GM12864 (cell line): ENCODE results near the gene ZNF771.
A peak's percentile ranks its signal among the peaks of the same experiment; 100 is the strongest.

Source experiments
- DNase-seq: peaks from one replicate; pipeline ENCODE4 v3.0.0-alpha.2; 2011; ENCODE audit warnings: low read depth
- H3K4me3 ChIP-seq: 2 replicates; pipeline ENCODE4 v1.5.1; 2011; ENCODE audit warnings: mild to moderate bottlenecking, low read depth, low read length, control low read depth
- CTCF ChIP-seq: IDR thresholded peaks from 2 replicates; pipeline ENCODE4 v1.5.1; 2011; ENCODE audit warnings: low read depth, mild to moderate bottlenecking, moderate library complexity, low read length, control low read depth, inconsistent platforms; ENCODE audit errors: missing control alignments

ZNF771 gene

GRCh38 chr16:30414159-30414558 is 6.8 kb downstream of the ZNF771 start:
- TF ChIP-seq CTCF, result no peak
- H3K4me3 ChIP-seq, result no peak overlapping the region
- no peak for DNase-seq

GRCh38 chr16:30416047-30416603 is 8.7 kb downstream of the ZNF771 start:
- H3K4me3 ChIP-seq, result no peak overlapping the region
- DNase-seq, result no peak
- TF ChIP-seq CTCF, result no peak

- no peak for DNase-seq
- no peak for TF ChIP-seq CTCF
- peak overlapping the region; percentile 70 for H3K4me3 ChIP-seq
Observed at GRCh38 chr16:30416624-30417528, 9.5 kb downstream of the ZNF771 start.

GRCh38 chr16:30417529-30418349 is 10.3 kb downstream of the ZNF771 start:
- no peak for TF ChIP-seq CTCF
- H3K4me3 ChIP-seq, result peak overlapping the region; percentile 70
- peak; percentile 82 for DNase-seq

DNA sequence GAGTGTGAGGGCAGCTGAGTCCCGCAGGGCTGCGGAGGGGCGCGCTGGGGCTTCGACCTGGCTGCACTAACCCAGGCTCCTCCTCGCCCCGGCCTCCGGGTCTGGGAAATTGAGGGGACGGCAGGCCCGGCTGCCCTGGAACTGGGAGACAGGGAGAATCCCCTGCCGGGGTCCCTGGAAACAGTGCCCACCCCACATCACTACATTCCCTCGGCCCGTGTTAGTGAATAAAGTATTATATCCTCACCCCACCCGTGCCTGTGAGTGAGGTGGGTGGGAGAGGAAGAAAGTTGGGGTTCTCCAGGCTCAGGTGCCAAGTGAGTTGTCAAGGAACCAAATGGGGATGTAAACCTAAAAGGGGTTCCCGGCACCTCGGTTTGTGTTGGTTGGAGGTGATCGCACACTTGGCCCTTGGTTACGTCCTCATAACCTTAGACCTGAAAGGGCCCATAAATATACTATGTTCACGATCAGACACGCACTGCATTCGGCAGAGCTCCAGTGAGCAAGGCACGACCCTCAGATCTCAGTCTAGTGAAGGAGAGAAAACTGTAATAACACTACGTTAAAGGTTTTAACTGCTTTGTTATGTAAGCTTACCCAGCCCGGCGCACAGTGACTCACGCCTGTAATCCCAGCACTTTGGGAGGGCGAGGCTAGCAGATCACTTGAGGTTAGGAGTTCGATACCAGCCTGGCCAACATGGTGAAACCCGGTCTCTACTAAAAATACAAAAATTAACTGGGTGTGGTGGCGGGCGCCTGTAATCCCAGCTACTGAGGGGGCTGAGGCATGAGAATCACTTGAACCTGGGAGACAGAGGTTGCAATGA is 11.2 kb downstream of the ZNF771 start:
- no peak for TF ChIP-seq CTCF
- peak overlapping the region; percentile 70 for H3K4me3 ChIP-seq

GRCh38 chr16:30421010-30421409 is 13.6 kb downstream of the ZNF771 start:
- TF ChIP-seq CTCF, result no peak
- DNase-seq, result no peak
- no peak overlapping the region for H3K4me3 ChIP-seq

More for the DNA sequence above, 11.2 kb downstream of the ZNF771 start:
- DNase-seq, result no peak
